Esophagus squamous epithelium (tissue), 4 donors: Measurements from ENCODE around the gene ATG4B.

Experiments used
- CTCF ChIP-seq, 6 experiments: fragments of 450-650 bp in 4 of 6; fragments of 200-600 bp in 2 of 6; sonication (generic) in 2 of 6; IDR thresholded peaks; one replicate each; pipeline ENCODE4 v1.5.1; 2016 to 2019; ENCODE audit warnings: antibody characterized with exemption in 6 of 6, mild to moderate bottlenecking in 4 of 6, moderate library complexity in 4 of 6
- POLR2A ChIP-seq, 4 donors: fragments of 450-650 bp; IDR thresholded peaks; one replicate each; pipeline ENCODE4 v1.6.1; 2017; ENCODE audit warnings: antibody characterized with exemption in 4 of 4, mild to moderate bottlenecking in 4 of 4, moderate library complexity in 3 of 4

- TF ChIP-seq CTCF (IDR thresholded peaks at IDR 0.05) (peak in 2 of 6 experiments; percentile 14 to 45), POLR2A (IDR thresholded peaks at IDR 0.05) (no peak)
Observed at GRCh38 chr2:241598487-241598886, 39.0 kb upstream of the ATG4B start.
